Nephron progenitor cell (in vitro differentiated cells): Measurements from ENCODE around the gene CYB5B.
A peak's percentile ranks its signal among the peaks of the same experiment; 100 is the strongest.
"Not testable (repeated sequence)": the region's sequence is repeated elsewhere in the genome, so short reads cannot be mapped to it uniquely, and the experiment has no call there.

Source experiments
- DNase-seq: peaks from one replicate; pipeline ENCODE4 v3.0.0; 2021
- H3K27ac Mint-ChIP-seq: 2 replicates; pipeline ENCODE4 v1.8.0; 2021; ENCODE audit warnings: mild to moderate bottlenecking, moderate library complexity, mixed read lengths
- H3K27me3 Mint-ChIP-seq: 2 replicates; pipeline ENCODE4 v1.8.0; 2021; ENCODE audit warnings: mild to moderate bottlenecking, low read depth, mixed read lengths; ENCODE audit not compliant: poor library complexity
- H3K36me3 Mint-ChIP-seq: 2 replicates; pipeline ENCODE4 v1.8.0; 2021; ENCODE audit warnings: low read depth, mixed read lengths
- H3K4me1 Mint-ChIP-seq: 2 replicates; pipeline ENCODE4 v1.8.0; 2021; ENCODE audit warnings: mixed read lengths
- H3K4me3 Mint-ChIP-seq: 2 replicates; pipeline ENCODE4 v1.8.0; 2021; ENCODE audit warnings: mild to moderate bottlenecking, moderate library complexity, mixed read lengths
- H3K9me3 Mint-ChIP-seq: 2 replicates; pipeline ENCODE4 v1.8.0; 2021; ENCODE audit warnings: mild to moderate bottlenecking, moderate library complexity, mixed read lengths
- CTCF ChIP-seq: fragments of 200-600 bp; sonication (generic); IDR thresholded peaks from 2 replicates; pipeline ENCODE4 v1.5.0; 2021; ENCODE audit warnings: antibody characterized with exemption

Gene CYB5B

GRCh38 chr16:69419956-69420355 lies 4.5 kb upstream of the CYB5B start:
- H3K36me3 Mint-ChIP-seq = no peaks in the 10 kb centered on the region
- TF ChIP-seq CTCF = no peak
- no peaks in the 10 kb centered on the region for H3K27me3 Mint-ChIP-seq

GRCh38 chr16:69423189-69423588 lies 1.2 kb upstream of the CYB5B start:
- no peaks in the 10 kb centered on the region for H3K27me3 Mint-ChIP-seq
- H3K4me1 Mint-ChIP-seq = peaks cover 20% of the 10 kb centered on the region
- peaks cover 27% of the 10 kb centered on the region for H3K36me3 Mint-ChIP-seq
- peak overlapping the region; percentile 71 for H3K4me3 Mint-ChIP-seq
- peaks cover 6% of the 10 kb centered on the region for H3K9me3 Mint-ChIP-seq
- TF ChIP-seq CTCF = no peak
- no peak overlapping the region for H3K27ac Mint-ChIP-seq
- DNase-seq = no peak

More at GRCh38 chr16:69419956-69420355, 4.5 kb upstream of the CYB5B start:
- no peaks in the 10 kb centered on the region for H3K9me3 Mint-ChIP-seq
- H3K4me3 Mint-ChIP-seq = no peak overlapping the region
- H3K27ac Mint-ChIP-seq = no peak overlapping the region
- H3K4me1 Mint-ChIP-seq = peaks cover 22% of the 10 kb centered on the region
- no peak for DNase-seq

- no peak for DNase-seq
- H3K4me1 Mint-ChIP-seq = peaks cover 19% of the 10 kb centered on the region
- H3K27me3 Mint-ChIP-seq = no peaks in the 10 kb centered on the region
- H3K27ac Mint-ChIP-seq = peak overlapping the region; percentile 97
- peak overlapping the region; percentile 95 for H3K4me3 Mint-ChIP-seq
- TF ChIP-seq CTCF = no peak
- H3K36me3 Mint-ChIP-seq = peaks cover 47% of the 10 kb centered on the region
- peaks cover 13% of the 10 kb centered on the region for H3K9me3 Mint-ChIP-seq
Measured at GRCh38 chr16:69424935-69425784, 741 bp downstream of the CYB5B start.

GRCh38 chr16:69428652-69429051 lies 4.2 kb downstream of the CYB5B start:
- TF ChIP-seq CTCF = no peak
- Mint-ChIP-seq H3K27ac (peak overlapping the region; percentile 11), H3K9me3 (peaks cover 13% of the 10 kb centered on the region), H3K4me1 (peaks cover 9% of the 10 kb centered on the region), H3K36me3 (peaks cover 72% of the 10 kb centered on the region), H3K27me3 (no peaks in the 10 kb centered on the region), H3K4me3 (no peak overlapping the region)
- DNase-seq = no peak

GRCh38 chr16:69429058-69429640 lies 4.7 kb downstream of the CYB5B start:
- not testable (repeated sequence) for H3K4me3 Mint-ChIP-seq, DNase-seq, H3K27me3 Mint-ChIP-seq, H3K4me1 Mint-ChIP-seq
- H3K9me3 Mint-ChIP-seq = peaks cover 13% of the 10 kb centered on the region
- H3K36me3 Mint-ChIP-seq = peaks cover 75% of the 10 kb centered on the region
- H3K27ac Mint-ChIP-seq = peak overlapping the region; percentile 11

- Mint-ChIP-seq H3K4me1 (no peaks in the 10 kb centered on the region), H3K4me3 (no peak overlapping the region), H3K27ac (no peak overlapping the region), H3K36me3 (peaks cover 78% of the 10 kb centered on the region), H3K9me3 (peaks cover 10% of the 10 kb centered on the region), H3K27me3 (no peaks in the 10 kb centered on the region)
- TF ChIP-seq CTCF = no peak
- no peak for DNase-seq
Measured at GRCh38 chr16:69431948-69432468, 7.6 kb downstream of the CYB5B start.
